Activated naive CD8-positive, alpha-beta T cell (primary cell): Measurements from ENCODE around the gene ZNF91.
"Not testable (repeated sequence)": the region's sequence is repeated elsewhere in the genome, so short reads cannot be mapped to it uniquely, and the experiment has no call there.

Experiments used
- H3K27ac Mint-ChIP-seq: one replicate; pipeline ENCODE4 v1.8.0; 2021; ENCODE audit warnings: mixed read lengths
- H3K27me3 Mint-ChIP-seq: one replicate; pipeline ENCODE4 v1.8.0; 2021; ENCODE audit warnings: mixed read lengths
- H3K36me3 Mint-ChIP-seq: one replicate; pipeline ENCODE4 v1.8.0; 2021; ENCODE audit warnings: mixed read lengths
- H3K4me1 Mint-ChIP-seq: one replicate; pipeline ENCODE4 v1.8.0; 2021; ENCODE audit warnings: low read depth, mixed read lengths
- H3K4me3 Mint-ChIP-seq: one replicate; pipeline ENCODE4 v1.8.0; 2021; ENCODE audit warnings: mild to moderate bottlenecking, mixed read lengths
- H3K9me3 Mint-ChIP-seq: one replicate; pipeline ENCODE4 v1.8.0; 2021; ENCODE audit warnings: low read depth, mixed read lengths

The ZNF91 gene

GRCh38 chr19:23318143-23318542, 77.1 kb downstream of the ZNF91 start:
- H3K4me3 Mint-ChIP-seq, result no peak overlapping the region
- peaks cover 33% of the 10 kb centered on the region for H3K9me3 Mint-ChIP-seq
- H3K27ac Mint-ChIP-seq, result no peak overlapping the region
- H3K36me3 Mint-ChIP-seq, result peaks cover 3% of the 10 kb centered on the region
- no peaks in the 10 kb centered on the region for H3K27me3 Mint-ChIP-seq
- H3K4me1 Mint-ChIP-seq, result no peaks in the 10 kb centered on the region

GRCh38 chr19:23315286-23315685, 80.0 kb downstream of the ZNF91 start:
- Mint-ChIP-seq H3K4me3 (no peak overlapping the region), H3K9me3 (peaks cover 17% of the 10 kb centered on the region), H3K27me3 (no peaks in the 10 kb centered on the region), H3K4me1 (no peaks in the 10 kb centered on the region), H3K36me3 (peaks cover 6% of the 10 kb centered on the region), H3K27ac (no peak overlapping the region)

- Mint-ChIP-seq H3K27me3 (no peaks in the 10 kb centered on the region), H3K4me3 (no peak overlapping the region), H3K27ac (no peak overlapping the region), H3K9me3 (peaks cover 15% of the 10 kb centered on the region), H3K36me3 (peaks cover 6% of the 10 kb centered on the region), H3K4me1 (no peaks in the 10 kb centered on the region)
These were observed 80.6 kb downstream of the ZNF91 start for GRCh38 chr19:23314505-23315251.

- Mint-ChIP-seq H3K27ac (no peak overlapping the region), H3K9me3 (peaks cover 6% of the 10 kb centered on the region), H3K4me1 (no peaks in the 10 kb centered on the region), H3K36me3 (peaks cover 3% of the 10 kb centered on the region), H3K27me3 (no peaks in the 10 kb centered on the region), H3K4me3 (no peak overlapping the region)
These were observed 82.1 kb downstream of the ZNF91 start for GRCh38 chr19:23313196-23313595.

DNA sequence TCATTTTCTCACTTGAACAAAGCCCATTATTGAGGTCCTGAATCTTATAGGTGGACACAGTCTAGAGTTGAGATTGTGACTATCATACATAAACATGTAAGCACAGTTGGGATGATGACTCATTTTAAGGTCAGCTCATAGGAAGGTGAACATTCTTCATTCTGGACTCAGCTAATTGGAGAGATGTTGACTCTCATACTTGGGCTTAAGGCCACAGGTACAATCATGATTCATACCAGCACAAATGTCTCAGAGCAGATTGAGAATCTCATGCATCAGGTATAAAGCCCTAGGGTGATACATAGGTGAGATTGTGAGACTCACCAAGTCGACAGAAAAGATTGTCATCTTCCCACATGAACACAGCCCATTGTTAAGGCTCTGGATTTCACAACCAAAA, 82.8 kb downstream of the ZNF91 start:
- peaks cover 3% of the 10 kb centered on the region for H3K36me3 Mint-ChIP-seq
- peaks cover 3% of the 10 kb centered on the region for H3K9me3 Mint-ChIP-seq
- H3K4me3 Mint-ChIP-seq, result no peak overlapping the region
- H3K4me1 Mint-ChIP-seq, result no peaks in the 10 kb centered on the region
- no peaks in the 10 kb centered on the region for H3K27me3 Mint-ChIP-seq
- no peak overlapping the region for H3K27ac Mint-ChIP-seq

- no peak overlapping the region for H3K4me3 Mint-ChIP-seq
- no peak overlapping the region for H3K27ac Mint-ChIP-seq
- H3K9me3 Mint-ChIP-seq, result peaks cover 3% of the 10 kb centered on the region
- peaks cover 3% of the 10 kb centered on the region for H3K36me3 Mint-ChIP-seq
- no peaks in the 10 kb centered on the region for H3K4me1 Mint-ChIP-seq
- no peaks in the 10 kb centered on the region for H3K27me3 Mint-ChIP-seq
These were observed 83.7 kb downstream of the ZNF91 start for GRCh38 chr19:23311551-23311950.

GRCh38 chr19:23310729-23311211, 84.5 kb downstream of the ZNF91 start:
- no peaks in the 10 kb centered on the region for H3K27me3 Mint-ChIP-seq
- peaks cover 3% of the 10 kb centered on the region for H3K9me3 Mint-ChIP-seq
- no peak overlapping the region for H3K27ac Mint-ChIP-seq
- H3K36me3 Mint-ChIP-seq, result peaks cover 3% of the 10 kb centered on the region
- H3K4me3 Mint-ChIP-seq, result no peak overlapping the region
- H3K4me1 Mint-ChIP-seq, result no peaks in the 10 kb centered on the region

DNA sequence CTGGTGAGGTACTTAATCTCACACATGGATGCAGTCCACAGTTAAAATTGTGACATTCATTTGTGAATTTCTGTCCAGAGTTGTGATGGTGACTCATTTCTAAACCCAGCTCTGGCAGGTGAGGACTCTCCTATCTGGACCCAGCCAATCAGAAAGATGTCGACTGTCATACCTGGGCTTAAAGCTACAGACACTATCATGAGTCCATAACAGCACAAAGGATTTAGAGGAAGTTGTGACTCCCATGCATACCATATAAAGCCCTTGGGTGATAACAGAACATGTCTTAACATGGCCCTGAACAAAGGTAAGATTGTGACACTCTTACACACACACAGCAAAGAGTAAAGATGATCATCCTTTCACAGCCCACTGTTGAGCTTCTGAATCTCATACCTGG, 85.3 kb downstream of the ZNF91 start:
- Mint-ChIP-seq H3K4me3 (no peak overlapping the region), H3K4me1 (no peaks in the 10 kb centered on the region), H3K27ac (no peak overlapping the region), H3K27me3 (no peaks in the 10 kb centered on the region), H3K36me3 (peaks cover 3% of the 10 kb centered on the region), H3K9me3 (no peaks in the 10 kb centered on the region)

DNA sequence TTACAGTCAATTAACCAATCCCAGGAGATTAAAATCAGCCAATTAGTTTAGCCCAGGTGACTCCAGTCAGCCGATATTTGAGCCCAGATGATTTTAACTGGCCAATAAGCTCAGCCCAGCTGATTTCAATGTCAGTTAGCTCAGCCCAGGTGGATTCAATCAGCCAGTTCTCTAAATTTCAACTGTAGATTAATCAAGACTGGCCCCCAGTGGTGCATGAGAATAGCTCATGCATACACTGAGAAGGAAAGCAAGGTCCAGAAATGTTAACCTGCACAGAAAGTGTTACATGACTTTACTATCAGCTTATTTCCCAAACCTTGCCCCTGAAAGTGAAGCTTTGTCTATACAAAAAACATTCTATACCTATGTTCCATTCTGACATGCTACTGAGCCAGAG, 89.7 kb downstream of the ZNF91 start:
- Mint-ChIP-seq H3K4me1 (no peaks in the 10 kb centered on the region), H3K27ac (no peak overlapping the region), H3K27me3 (peaks cover 1% of the 10 kb centered on the region), H3K9me3 (peaks cover under 1% of the 10 kb centered on the region), H3K4me3 (no peak overlapping the region), H3K36me3 (no peaks in the 10 kb centered on the region)

GRCh38 chr19:23304238-23304637, 91.0 kb downstream of the ZNF91 start:
- Mint-ChIP-seq H3K4me1 (no peaks in the 10 kb centered on the region), H3K36me3 (peaks cover 8% of the 10 kb centered on the region), H3K9me3 (peaks cover 12% of the 10 kb centered on the region), H3K4me3 (no peak overlapping the region), H3K27me3 (peaks cover 1% of the 10 kb centered on the region), H3K27ac (no peak overlapping the region)

GRCh38 chr19:23294141-23294540, 101.1 kb downstream of the ZNF91 start:
- no peaks in the 10 kb centered on the region for H3K4me1 Mint-ChIP-seq
- no peaks in the 10 kb centered on the region for H3K27me3 Mint-ChIP-seq
- no peaks in the 10 kb centered on the region for H3K36me3 Mint-ChIP-seq
- no peak overlapping the region for H3K4me3 Mint-ChIP-seq
- H3K9me3 Mint-ChIP-seq, result peaks cover 20% of the 10 kb centered on the region
- no peak overlapping the region for H3K27ac Mint-ChIP-seq

DNA sequence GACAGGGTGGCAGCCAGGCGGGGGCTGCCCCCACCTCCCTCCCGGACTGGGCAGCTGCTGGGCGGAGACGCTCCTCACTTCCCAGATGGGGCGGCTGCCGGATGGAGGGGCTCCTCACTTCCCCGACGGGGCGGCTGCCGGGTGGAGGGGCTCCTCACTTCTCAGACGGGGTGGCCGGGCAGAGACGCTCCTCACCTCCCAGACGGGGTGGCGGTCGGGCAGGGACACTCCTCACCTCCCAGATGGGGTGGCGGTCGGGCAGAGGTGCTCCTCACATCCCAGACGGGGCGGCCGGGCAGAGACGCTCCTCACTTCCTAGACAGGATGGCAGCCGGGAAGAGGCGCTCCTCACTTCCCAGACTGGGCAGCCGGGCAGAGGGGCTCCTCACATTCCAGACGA, 105.3 kb downstream of the ZNF91 start:
- not testable (repeated sequence) for H3K27ac Mint-ChIP-seq, H3K4me3 Mint-ChIP-seq, H3K27me3 Mint-ChIP-seq, H3K36me3 Mint-ChIP-seq, H3K4me1 Mint-ChIP-seq
- peaks cover 26% of the 10 kb centered on the region for H3K9me3 Mint-ChIP-seq
